ENCODE results near the gene ZNF470.

DNA sequence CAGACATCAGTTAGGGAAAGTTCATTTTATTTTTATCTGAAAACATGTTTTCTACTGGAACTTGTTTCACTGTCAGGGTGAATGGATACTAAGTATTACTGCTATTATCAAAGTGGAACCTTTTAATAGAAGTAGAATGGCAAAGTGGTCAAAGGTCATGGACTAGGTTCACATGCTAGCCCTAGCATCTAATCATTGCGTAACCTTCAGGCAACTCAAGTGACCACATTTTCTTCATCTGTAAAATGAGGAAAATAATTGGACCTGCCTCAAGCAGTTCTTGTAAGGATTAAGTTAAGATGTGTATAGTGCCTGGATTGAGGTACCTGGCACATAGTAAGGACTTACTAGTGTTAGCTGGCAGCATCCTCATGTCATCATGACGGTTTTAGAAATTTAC, 23.5 kb upstream of the ZNF470 start:
- TF ChIP-seq, protein P1, sequence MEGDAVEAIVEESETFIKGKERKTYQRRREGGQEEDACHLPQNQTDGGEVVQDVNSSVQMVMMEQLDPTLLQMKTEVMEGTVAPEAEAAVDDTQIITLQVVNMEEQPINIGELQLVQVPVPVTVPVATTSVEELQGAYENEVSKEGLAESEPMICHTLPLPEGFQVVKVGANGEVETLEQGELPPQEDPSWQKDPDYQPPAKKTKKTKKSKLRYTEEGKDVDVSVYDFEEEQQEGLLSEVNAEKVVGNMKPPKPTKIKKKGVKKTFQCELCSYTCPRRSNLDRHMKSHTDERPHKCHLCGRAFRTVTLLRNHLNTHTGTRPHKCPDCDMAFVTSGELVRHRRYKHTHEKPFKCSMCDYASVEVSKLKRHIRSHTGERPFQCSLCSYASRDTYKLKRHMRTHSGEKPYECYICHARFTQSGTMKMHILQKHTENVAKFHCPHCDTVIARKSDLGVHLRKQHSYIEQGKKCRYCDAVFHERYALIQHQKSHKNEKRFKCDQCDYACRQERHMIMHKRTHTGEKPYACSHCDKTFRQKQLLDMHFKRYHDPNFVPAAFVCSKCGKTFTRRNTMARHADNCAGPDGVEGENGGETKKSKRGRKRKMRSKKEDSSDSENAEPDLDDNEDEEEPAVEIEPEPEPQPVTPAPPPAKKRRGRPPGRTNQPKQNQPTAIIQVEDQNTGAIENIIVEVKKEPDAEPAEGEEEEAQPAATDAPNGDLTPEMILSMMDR (IDR thresholded peaks at IDR 0.05; ENCODE audit: low read depth, low read length, poor library complexity, severe bottlenecking), result no peak
- TF ChIP-seq EZH2phosphoT487 (IDR thresholded peaks at IDR 0.05; ENCODE audit: borderline replicate concordance, low read length), result no peak

All from DOHH2 (cell line).